ENCODE data around the gene ASB18.

ASB18 gene

GRCh38 chr2:236163471-236164200 lies 100.6 kb downstream of the ASB18 start:
- no peak for DNase-seq (ENCODE audit: low spot score)

GRCh38 chr2:236162882-236163470 lies 101.2 kb downstream of the ASB18 start:
- no peak for DNase-seq (ENCODE audit: low spot score)

- no peak for DNase-seq (ENCODE audit: low spot score)
Observed at GRCh38 chr2:236162031-236162845, 102.0 kb downstream of the ASB18 start.

GRCh38 chr2:236161531-236161930 lies 102.7 kb downstream of the ASB18 start:
- DNase-seq (ENCODE audit: low spot score), result no peak

GRCh38 chr2:236161082-236161462 lies 103.1 kb downstream of the ASB18 start:
- no peak for DNase-seq (ENCODE audit: low spot score)

GRCh38 chr2:236160366-236161081 lies 103.7 kb downstream of the ASB18 start:
- DNase-seq (ENCODE audit: low spot score), result no peak

GRCh38 chr2:236159778-236160170 lies 104.4 kb downstream of the ASB18 start:
- DNase-seq (ENCODE audit: low spot score), result no peak

- peak; percentile 81 for DNase-seq (ENCODE audit: low spot score)
Observed at GRCh38 chr2:236158969-236159777, 105.0 kb downstream of the ASB18 start.

GRCh38 chr2:236157815-236158498 lies 106.2 kb downstream of the ASB18 start:
- DNase-seq (ENCODE audit: low spot score), result no peak

GRCh38 chr2:236157366-236157765 lies 106.8 kb downstream of the ASB18 start:
- DNase-seq (ENCODE audit: low spot score), result no peak

- DNase-seq (ENCODE audit: low spot score), result no peak
Observed at GRCh38 chr2:236156860-236157194, 107.4 kb downstream of the ASB18 start.

- DNase-seq (ENCODE audit: low spot score), result no peak
Observed at GRCh38 chr2:236156095-236156859, 107.9 kb downstream of the ASB18 start.

GRCh38 chr2:236155406-236155805 lies 108.8 kb downstream of the ASB18 start:
- DNase-seq (ENCODE audit: low spot score), result no peak

- no peak for DNase-seq (ENCODE audit: low spot score)
Observed at GRCh38 chr2:236146436-236146835, 117.8 kb downstream of the ASB18 start.

GRCh38 chr2:236143811-236144210 lies 120.4 kb downstream of the ASB18 start:
- no peak for DNase-seq (ENCODE audit: low spot score)
